SK-N-DZ (cell line): Measurements from ENCODE around the gene NTRK2.

Experiments used
- DNase-seq: peaks from one replicate; pipeline ENCODE4 v3.0.0-alpha.2; 2015; ENCODE audit warnings: low spot score

The NTRK2 gene

DNA sequence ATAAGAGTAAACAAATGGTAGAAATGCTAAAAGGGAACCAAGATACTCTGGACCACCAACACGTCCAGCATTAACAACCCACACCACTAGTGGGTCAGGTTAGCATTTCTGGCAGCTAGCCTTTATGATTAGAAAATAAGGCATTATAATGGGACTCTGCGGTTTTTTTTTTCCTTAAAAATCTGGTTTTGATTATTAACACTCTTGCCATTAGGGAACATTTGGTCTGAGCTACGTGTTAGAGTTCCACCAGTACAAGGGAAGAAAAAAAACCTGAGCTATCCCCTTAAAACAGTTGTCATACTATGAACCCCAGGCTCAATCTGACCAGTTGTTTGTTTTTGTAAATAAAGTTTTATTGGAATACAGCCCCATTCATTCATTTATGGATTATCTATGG lies 110.4 kb downstream of the NTRK2 start:
- no peak for DNase-seq

DNA sequence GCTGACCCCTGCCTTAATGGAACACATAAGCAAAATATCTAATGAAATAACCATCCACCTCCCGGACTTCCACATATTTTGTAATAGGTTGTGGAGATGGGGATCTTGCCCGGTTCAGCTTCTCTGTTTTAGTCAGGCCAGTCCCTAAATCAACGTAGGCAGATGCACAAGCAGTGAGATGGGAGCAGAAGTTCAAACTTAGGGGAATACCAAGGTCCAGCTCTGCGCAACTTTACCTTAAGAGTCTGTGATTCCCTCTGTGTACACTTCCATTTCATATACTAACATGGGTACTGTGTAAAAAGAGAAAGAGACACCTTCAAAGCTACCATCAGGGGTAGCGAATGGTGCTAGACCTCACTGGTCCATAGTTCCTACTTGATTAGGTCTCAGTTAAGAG lies 110.9 kb downstream of the NTRK2 start:
- no peak for DNase-seq

DNA sequence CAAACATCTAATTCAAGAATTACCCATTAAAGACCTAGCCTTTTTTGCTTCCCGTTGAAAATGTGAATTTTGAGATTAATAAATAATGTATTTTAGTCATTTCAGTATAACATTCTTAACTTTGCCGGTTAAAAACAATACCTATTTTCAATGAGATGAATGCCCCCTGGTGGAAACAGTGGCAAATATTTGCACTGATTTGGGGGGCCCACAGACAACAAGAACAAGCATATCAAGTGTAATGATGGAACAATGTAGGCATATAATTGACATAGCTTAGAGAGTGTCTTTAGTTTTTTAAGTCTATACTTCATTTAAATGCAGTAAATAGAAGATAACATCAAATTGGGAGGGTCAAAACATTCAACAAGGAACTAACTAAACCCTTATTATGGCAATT lies 111.9 kb downstream of the NTRK2 start:
- DNase-seq: no peak

DNA sequence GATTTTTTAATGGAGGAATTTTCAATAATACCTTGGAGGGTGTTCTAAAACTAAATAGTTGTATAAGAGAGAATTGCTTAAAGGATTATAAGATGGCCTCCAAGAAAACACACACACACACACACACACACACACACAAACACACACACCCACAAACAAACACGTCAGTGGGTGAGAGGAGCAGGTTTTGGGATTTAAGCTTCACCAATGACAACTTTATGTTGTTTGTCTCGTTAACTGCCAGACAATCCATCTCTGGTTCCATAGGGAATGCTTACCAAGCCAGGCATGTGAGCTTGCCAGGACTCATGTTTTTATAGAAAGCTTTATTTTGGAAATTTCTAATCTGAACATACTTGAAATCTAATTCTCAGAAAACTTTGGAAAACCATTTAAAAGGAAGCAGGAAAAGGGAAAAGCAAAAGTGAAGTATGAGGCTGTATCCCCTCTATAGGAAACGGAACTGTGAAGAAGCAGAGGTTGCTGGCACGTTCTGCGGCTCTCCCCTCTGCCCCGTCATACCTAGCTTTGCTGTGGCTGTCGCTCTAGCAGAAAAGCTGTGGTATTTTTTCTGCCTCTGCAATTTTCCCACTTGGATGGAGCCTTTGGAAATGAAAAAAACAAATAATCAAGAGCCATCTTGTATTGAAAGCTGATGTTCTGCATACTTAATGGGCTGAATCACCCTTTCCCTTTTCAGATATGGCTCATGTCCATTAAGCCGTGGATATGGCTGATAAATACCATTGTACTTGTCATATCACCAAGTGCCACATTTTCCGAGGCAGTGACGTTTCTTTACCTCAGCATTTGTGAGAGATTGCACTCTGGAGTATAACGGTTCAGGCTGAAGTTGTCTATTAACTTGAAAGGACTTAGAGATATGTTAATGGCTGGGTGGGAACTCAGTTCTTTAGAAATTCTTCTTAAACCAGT lies 112.7 kb downstream of the NTRK2 start:
- DNase-seq: no peak

DNA sequence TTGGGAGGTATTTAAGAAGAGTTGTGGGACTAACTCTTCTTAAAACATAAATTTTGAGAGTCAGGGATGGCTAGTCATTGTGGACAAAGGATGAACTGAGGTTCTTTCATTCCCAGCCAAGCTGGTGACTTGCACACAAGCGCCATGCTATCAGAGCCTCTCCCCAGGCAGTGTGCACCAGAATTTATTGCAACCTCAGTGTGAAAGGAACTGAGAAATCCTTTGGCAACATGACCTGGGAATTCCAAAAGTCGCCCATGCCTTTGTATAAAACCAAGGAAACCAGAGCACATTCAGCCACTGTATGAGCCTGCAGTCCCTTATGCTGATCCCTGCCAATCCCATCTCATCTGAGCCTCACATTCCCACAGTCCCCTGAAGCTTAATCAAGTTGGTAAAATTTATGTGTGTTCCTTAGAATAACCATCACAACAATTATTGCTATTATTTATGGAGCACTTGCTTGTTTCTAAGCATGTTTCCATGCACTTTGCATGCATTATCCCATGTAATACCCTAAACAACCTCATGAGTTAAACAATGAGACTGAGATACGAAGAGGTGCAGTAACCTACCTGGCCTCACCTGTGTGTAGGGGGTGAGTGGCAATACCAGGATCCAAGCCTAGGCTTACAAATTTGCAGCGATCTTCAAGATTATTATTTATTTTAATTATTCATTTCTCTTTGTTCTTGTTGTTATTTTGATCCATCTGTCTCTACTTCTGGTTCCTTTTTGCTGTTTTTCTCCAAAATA lies 116.4 kb downstream of the NTRK2 start:
- DNase-seq: no peak

DNA sequence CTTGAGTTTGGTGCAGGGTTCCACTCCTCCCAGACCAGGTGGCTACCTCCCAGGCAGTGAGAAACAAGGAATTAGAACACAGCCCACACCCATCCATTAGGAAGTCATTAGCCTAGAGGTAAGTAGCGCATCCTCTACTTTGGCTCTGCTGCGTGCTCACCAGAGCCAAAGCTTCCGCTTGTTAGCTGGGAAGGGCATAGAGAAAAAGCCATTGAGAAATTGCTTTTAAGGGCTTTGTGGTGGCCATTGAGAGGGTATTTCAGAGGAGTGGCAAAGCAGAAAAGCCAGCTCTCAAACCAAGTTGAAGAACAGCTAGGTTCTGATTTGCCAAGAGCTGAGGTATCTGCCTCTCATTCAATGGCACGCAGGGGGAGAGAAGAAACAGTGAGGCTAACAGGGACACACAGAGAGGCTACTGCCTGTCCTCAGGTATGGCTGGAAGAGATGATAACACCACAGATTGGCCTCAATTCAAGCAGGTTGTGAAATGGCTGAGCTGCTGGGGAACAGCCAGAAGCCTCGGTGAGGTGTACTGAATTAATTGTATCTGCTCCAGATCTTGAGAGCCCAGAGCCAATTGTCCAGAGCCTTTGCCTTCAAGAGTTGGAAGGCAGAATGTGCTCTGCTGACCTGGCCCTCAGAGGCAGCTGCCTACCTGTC lies 119.4 kb downstream of the NTRK2 start:
- no peak for DNase-seq

DNA sequence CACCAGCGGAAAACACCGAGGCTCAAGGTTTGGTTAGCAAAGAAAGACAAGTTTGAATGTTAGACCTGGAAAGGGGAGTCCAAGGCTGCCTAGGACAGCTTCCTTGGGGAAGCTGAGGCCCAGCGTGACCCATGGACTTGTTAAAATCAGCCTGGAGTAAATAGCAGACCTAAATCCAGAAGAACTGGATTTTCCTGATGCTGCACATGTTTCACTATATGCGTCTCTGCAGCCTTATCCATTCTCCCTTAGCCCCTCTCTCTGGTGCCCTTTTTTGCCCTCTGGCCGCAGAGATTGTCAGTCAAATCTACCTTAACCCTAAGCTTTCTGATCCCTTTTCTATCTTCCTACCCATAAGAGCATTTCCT lies 119.9 kb downstream of the NTRK2 start:
- DNase-seq: no peak

DNA sequence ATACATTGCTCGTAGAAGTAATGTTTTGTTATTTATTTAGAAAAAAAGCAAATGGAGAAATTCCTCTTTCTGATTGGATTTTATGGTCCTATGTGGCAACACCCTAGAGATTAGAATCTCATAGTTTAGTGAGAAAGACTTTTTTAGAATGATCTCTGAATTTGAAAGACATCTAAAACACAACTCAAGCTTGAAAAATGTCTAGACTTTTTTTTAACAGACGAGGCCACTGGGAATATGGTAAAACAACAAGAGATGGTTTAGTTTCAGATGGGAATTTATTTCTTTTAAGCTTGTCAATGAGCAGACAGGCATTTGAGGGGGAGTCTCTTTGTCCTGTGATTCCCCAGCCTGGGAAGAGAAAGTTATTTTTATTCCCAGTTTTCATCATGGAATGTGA lies 122.1 kb downstream of the NTRK2 start:
- DNase-seq: no peak

DNA sequence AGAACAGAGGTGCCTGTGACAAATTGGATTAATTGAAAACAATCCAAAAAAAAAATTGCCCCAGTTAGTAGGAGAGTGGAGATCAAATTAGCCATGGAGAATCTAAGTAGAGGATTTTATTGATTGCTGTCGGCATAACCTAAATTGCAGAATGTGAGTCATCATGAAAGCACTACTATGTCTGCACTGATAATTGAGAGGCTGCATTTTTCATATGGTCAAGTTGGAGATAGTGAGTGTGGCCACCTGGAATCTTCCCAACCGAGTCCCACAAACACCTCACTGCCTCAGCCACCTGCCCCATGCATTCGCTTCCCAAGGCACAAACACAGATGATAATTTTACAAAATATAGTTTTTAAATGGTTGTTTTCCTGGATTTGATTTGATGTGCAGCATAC lies 123.7 kb downstream of the NTRK2 start:
- DNase-seq: no peak

DNA sequence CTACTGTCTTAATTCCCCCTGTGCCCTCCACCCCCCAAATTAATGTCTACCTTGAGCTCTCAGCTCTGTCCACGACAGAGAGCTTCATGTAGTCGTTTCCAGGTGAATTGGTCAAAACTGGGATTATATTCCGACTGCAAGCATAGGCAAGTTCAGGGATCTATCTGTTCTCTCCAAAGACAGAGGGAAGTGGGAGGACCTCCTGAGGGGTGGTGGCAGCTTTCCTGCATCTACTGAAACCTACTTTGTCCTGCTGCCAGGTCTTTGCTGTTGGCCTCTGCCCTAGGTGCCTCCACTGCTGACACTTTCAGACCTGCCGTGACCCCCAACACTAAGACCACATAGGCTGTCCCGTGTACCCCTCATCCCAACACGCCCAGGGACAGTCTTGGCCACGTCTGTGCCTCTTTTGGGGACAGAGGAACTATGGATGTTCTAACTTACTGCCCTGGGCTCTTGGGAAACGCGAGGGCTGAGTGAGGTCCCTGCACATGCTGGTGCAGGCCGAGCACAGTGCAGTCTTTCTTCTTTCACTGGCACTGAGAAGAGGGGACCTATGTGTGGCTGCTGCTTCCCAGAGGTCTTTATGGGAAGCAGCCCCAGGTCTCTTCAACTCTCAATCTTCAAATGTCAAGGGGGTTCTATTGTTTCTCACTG lies 125.6 kb downstream of the NTRK2 start:
- DNase-seq: no peak

DNA sequence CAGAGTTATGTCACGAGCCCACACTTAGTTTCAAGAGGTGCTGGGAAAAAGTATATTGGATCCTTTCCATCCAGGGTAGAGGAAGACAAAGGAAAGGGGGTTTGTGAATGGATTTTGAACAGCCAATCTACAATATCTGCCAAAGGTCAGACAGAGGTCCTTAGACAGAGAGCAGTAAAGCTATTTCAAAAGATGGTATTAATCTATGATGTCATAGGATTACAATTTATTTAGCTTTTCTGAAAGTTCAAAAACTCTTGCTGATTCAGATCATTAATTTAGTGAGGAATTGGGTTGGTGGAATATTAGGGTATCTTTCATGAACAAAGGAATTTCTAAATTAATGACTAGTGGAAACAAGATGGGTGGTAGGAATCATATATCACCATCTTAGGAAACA lies 126.9 kb downstream of the NTRK2 start:
- no peak for DNase-seq

DNA sequence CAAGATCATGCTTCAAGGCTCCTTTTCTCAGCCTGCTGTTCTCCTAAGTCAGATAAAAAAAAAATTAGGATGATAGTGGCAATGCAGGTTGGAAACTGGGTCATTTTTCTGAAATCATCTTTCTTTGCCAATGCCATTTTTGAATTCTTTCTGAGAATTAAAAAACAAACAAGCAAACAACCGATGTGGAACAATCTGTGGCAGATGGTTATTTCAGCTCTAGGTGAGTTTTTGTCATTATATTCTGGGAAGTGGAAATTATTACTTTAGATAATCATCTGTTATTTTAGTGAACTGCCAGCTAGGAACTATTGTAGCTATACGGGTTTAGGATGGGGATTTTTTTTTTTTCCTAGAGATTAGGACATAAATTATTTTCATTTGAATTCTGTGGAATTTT lies 129.7 kb downstream of the NTRK2 start:
- no peak for DNase-seq

DNA sequence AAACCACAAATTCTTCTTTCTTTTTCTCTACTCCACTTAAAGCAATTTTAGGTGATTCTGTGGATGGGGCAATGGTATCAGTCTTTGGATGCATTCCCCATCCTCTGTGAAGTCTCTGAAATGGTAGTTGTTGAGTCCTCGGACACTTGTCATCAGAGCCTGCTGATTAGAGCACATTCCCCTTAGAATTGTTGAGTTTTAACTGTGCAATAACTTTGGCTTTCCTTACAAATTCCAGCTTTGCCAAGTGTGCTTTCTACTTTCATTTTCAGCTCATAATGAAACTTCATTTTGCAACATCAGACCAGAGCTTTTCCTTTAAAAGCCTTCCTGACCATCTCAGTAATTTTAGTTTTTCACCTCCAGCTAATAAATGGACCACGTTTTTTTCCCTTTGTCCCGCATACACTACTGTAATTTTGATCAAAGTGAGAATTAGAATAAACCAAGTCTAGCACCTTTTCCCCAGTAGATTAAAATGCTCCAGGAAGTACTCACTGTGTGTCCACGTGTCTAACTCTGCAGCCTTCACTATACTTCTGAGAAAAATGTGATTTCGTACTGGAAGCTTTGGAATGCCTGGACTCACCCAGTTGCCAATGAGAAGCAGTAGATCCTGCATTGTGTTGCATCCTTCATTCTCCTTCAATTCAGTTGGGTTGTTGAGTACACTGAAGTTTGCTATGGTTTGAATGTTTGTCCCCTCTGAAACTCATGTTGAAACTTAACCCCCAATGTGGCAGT lies 135.6 kb downstream of the NTRK2 start:
- no peak for DNase-seq

DNA sequence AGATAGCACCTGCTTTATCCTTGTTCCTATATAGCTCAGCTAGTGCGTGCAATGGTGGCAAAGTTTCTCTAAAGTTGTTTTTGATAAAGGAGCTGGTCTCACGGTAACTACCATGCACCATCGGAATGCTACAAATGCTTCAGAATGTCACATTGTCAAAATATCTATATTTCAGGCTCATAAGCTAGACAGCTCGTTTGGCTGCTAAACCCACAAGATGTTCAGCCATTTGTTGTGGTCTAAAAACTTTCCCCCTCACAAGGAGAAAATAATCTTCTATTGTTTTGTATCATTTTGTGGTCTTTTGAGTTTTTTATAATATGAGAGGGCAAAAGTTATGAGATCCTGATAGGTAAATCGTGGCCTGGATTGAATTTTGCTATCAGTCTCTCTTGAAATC lies 137.9 kb downstream of the NTRK2 start:
- no peak for DNase-seq

DNA sequence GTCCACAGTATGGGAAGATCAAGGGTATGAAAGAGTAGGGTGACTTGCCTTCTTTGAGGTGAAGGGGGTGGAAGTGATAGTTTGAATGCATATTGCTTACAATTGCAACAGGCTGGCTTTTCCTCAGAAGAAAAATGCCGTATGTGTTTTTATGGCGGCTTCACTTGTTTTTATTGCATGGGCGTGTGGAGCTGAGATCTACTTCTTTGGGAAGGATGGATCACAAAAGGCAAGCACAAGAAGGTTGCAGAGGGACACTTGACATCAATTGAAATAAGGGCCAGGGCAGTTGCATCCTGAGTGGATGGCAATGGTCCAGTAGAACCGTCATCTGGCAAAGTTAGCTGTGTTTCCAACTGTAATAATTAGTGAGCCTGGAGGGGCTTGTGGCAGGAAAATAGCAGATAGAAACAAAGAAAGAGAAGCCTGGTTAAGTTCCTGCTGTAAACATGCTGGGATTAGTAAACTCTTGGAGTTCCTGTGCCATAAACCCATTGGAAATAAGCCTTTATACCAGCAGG lies 138.4 kb downstream of the NTRK2 start:
- no peak for DNase-seq

DNA sequence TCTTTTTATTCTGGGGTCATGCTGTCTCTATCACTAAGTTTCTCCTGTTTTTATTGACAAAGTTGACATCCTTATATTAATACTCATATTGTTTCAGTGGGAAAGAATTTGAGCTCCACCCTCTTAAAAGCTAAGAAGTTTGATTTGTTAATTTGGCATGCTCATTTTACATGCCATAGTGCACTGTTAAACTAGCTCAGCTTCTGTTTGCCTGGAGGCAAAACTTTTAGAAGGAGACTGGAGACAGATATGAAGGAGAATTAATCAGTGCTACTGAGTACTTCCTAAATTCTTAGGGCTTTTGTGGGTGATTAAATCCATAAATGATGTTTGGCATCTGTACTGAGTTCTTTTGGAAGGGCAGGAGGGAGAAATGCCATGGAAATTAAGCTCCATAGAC lies 138.9 kb downstream of the NTRK2 start:
- no peak for DNase-seq

DNA sequence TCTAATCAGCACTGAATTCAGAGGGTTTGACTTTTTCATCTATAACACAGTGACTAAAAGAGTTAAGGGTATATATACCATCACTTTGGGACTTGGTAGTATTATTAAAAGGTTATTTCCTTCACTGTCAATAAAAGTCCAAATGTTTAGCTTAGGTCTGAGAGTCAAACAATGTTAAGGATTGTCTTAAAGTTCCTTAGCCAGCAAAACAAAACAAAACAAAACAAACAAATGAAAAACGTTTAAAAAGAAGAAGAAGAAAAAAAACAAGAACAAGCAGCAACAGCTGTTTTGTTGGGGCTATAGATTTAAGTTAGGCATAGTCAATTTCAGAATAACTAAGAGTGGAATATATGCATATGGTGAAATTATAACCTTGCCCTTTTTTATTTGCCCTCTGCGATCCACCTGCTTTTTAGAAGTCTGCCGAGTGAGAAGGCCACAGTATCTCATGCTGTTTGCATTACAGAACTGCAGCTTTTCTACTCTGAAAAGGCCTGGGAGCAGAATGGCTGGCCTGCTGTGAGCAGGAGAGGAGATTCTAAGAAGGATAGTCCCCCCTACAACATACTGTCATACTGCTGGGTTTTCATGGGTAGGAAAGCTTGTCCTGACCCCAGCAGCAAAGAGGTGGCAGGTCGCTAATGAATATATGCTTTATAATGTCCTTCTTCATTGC lies 141.7 kb downstream of the NTRK2 start:
- no peak for DNase-seq

DNA sequence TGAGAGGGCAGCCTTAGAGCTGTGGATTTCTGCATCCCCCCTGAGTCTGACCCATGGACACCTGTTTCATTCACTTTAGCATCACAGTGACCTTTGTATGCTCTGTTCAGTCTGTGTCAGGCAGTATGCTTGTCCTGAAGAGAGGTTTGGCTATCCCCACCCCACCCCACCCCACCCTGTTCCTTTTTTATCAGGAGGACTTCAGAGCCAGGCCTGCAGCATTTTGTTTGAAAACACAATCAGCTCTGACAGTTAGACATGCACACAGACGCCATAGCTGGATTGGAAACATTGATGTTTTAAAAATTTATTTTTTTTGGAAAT lies 142.2 kb downstream of the NTRK2 start:
- DNase-seq: no peak

DNA sequence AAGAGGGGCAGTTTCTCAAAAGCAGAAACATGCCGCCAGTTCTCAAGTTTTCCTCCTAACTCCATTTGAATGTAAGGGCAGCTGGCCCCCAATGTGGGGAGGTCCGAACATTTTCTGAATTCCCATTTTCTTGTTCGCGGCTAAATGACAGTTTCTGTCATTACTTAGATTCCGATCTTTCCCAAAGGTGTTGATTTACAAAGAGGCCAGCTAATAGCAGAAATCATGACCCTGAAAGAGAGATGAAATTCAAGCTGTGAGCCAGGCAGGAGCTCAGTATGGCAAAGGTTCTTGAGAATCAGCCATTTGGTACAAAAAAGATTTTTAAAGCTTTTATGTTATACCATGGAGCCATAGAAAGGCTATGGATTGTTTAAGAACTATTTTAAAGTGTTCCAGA lies 142.8 kb downstream of the NTRK2 start:
- no peak for DNase-seq

DNA sequence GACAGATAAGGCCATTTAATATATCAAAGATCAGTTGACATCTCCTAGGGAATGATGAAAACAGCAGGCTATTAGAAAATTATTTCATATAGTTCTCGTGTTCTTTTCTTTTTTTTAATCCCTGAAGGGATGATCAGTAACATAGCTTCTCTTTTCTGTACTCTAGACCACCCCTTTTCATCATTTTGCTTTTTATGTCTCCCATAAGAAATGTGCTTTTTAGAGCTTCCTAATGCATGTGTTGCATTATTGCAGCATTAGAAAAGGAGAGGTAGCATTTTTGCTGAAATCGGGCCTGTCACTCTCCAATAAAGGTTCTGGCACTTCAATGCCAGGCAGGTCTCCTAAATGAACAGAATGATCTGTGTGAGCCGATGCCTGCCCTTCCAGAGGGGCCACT lies 143.3 kb downstream of the NTRK2 start:
- no peak for DNase-seq

DNA sequence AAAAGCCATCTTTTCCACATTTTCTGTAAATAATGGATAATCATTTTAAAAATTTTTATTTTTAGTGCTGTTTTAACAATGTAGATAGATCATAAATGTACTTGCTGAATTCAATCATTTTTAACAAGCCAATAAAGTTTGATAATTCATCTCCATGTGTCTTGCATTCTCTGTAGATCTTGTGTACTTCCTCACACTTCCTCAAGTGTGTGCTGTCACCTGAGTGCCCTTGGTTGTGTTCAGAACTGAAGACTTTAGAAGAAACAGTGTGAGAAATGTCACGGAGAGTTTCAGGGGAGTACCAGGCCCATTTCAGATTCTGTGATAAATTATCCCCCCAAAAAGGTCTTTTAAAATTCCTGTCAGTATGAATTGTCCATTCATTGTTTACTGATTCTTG lies 146.0 kb downstream of the NTRK2 start:
- no peak for DNase-seq
